Fibroblast of peridontal ligament (primary cell): ENCODE results near the gene CDC14C.

Experiments used
- DNase-seq: peaks from one replicate; pipeline ENCODE4 v3.0.0-alpha.2; 2010; ENCODE audit errors: extremely low read depth

The CDC14C gene

GRCh38 chr7:48976253-48976652, 51.9 kb downstream of the CDC14C start:
- DNase-seq, result no peak

GRCh38 chr7:48976850-48977249, 52.5 kb downstream of the CDC14C start:
- DNase-seq, result no peak
